GM19463 (cell line): ENCODE results near the gene TOP2A.
"Not testable (repeated sequence)": the region's sequence is repeated elsewhere in the genome, so short reads cannot be mapped to it uniquely, and the experiment has no call there.

Experiments
- ATAC-seq: cut with Tn5 transposase; IDR thresholded peaks from one replicate; pipeline ENCODE4 v1.9.1; 2021; ENCODE audit warnings: mild to moderate bottlenecking, moderate library complexity; ENCODE audit not compliant: unreplicated experiment

TOP2A gene

GRCh38 chr17:40432864-40433528, 15.3 kb upstream of the TOP2A start:
- ATAC-seq, result no peak

- ATAC-seq, result no peak
These were observed 13.5 kb upstream of the TOP2A start for GRCh38 chr17:40431231-40431602.

- ATAC-seq, result no peak
These were observed 12.9 kb upstream of the TOP2A start for GRCh38 chr17:40430272-40431230.

- no peak for ATAC-seq
These were observed 9.4 kb upstream of the TOP2A start for GRCh38 chr17:40427002-40427491.

GRCh38 chr17:40425741-40426140, 8.0 kb upstream of the TOP2A start:
- ATAC-seq, result no peak

- ATAC-seq, result no peak
These were observed 5.4 kb upstream of the TOP2A start for GRCh38 chr17:40422990-40423633.

DNA sequence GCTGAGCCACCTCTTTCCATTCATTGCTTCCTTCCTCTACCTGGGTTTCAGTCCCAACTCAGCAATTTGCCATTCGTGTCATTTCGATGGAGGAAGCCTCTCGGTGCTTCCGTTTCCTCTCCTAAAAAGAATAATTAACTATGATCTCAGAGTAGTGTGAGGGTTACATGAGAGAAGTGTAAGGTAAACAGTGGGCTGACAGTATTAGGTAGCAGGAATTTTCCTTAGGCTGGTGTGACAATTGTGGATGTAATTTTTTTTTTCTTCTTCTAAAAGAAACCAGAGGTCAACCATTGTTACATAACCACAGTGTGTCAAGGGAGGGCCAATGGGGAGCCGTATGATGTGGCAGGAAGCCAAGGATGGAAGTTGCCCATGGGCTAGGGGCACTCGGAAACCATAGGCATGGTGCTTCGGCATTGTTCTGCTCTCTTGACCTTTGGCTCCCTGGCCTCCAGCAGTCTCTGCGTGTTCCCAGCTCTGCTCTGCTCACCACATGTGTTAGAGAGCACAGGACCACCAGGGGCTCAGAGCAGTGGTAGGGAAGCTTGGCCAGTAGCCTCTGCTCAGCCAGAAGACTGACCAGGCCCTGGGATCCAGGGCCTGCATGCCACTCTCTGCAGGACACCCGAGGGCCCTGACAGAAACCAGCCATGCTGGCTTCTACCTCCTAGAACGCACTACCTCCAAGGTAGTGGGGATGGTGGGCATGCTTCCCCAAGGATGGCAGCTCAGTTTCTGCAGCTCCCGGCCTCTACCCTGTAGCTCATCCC, 2.0 kb upstream of the TOP2A start:
- ATAC-seq, result no peak

DNA sequence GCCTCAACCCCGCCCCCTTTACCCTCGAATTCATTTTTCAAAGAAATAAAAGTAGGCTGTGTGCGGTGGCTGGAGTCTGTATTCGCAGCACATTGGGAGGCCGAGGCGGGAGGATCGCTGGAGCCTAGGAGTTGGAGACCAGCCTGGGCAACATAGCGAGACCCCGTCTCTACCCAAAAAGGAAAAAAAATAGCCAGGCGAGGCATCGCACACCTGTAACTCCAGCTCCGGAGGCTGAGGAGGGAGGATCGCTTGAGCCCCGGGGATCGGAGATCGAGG, 671 bp upstream of the TOP2A start:
- no peak for ATAC-seq

DNA sequence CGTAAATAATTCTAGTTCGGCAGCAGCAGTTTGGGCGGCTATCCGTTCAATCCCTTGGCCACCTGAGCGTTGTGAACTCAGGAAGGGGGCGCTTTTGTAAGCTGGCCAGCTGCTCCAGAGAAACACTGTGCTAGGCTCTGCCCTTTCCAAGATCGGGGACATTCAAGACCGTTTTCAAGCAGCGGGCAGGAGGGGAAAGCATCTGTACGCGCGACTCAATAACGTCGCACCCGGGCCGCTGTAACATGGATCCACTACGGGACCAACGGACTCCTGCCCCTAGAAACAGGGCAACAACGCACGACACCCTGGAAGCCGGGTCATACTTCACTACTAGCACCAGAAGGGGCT, 463 bp downstream of the TOP2A start:
- no peak for ATAC-seq

GRCh38 chr17:40416671-40417070, 1.0 kb downstream of the TOP2A start:
- no peak for ATAC-seq

DNA sequence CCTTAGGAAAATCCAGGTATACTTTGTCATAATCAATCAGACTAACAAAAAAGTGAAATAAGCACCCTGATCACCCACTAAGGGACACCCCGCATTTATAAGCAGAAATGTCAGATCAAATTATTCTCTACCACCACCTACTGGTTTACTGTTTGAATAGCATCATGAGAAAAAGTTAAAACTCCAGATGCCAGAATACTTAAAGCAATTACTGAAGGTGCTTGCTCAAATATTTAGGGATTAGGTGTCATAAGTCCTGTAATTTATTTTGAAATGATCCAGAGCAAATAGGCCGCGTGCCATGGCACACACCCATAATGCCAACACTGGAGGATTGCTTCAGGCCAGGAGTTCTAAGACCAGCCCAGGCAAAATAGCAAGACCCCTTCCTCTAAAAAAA, 2.3 kb downstream of the TOP2A start:
- no peak for ATAC-seq

DNA sequence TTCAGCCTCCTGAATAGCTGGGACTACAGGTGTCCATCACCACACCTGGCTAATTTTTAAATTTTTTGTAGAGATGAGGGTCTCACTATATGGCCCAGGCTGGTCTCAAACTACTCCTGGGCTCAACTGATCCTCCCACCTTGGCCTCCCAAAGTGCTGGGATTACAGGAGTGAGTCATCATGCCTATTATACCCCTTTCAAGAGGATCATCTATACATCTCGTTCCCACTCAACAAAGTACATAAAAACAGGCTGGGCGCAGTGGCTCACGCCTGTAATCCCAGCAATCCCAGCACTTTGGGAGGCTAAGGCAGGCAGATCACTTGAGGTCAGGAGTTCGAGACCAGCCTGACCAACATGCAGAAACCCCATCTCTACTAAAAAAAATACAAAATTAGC, 3.4 kb downstream of the TOP2A start:
- ATAC-seq, result not testable (repeated sequence)

GRCh38 chr17:40412880-40413279, 4.8 kb downstream of the TOP2A start:
- no peak for ATAC-seq

DNA sequence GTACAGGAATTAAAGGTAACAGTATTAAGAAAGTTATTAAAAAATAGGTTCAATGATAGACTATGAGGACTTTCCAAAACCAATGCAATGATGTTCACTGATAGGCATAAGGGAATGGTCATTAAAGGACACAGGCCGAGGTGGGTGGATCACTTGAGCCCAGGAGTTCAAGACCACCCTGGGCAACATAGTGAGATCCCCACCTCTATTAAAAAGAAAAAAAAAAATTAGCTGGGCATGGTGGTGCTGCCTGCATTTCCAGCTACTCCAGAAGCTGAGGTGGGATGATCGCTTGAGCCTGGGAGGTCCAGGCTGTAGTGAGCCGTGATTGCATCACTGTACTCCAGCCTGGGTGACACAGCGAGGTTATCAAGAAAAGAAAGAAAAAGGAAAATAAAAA, 5.9 kb downstream of the TOP2A start:
- ATAC-seq, result no peak

DNA sequence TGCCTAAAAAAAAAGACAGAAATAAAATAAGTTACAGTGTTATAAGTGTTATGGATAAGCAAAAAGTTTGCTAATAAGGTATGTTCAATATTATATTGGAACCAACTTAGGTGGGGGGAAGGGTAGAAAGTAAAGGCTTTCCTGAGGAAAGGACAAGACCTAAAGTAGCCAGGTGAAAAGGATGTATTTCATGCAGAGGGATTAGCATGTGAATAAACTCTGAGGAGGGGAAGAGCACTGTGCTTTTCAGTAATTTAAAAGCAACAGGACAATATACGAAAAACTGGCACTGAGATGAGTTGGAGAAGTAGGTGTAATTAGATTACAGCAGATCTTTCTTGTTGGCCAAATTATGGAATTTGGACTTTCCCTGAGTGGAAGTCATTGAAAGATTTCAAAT, 7.6 kb downstream of the TOP2A start:
- no peak for ATAC-seq

DNA sequence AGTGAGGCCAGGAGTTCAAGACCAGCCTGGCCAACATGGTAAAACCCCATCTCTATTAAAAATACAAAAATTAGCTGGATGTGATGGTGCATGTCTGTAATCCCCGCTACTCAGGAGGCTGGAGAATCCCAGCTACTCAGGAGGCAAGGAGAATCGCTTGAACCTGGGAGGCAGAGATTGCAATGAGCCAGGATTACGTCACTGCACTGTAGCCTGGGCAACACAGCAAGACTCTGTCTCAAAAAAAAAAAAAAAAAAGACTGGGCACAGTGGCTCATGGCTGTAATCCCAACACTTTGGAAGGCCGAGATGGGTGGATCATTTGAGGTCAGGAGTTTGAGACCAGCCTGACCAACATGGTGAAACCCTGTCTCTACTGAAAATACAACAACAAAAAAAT, 8.2 kb downstream of the TOP2A start:
- not testable (repeated sequence) for ATAC-seq

DNA sequence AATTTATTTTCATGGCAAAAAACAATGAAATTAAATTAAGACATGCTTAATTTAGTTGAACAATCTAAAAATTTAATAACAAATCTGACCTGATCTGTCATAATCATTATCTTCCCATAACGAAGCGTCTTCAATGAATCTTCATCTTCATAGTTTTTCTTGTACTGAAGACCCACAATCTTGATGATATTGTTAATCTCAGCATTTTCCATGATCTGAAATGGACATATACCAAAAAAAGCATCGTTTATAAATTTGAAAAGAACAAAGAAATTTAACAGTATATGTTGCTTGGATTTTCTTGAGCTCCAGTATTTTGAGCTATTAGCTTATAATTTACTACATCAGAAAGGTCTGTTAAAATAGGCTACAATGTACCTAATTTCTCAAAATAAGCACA, 10.2 kb downstream of the TOP2A start:
- ATAC-seq, result no peak

DNA sequence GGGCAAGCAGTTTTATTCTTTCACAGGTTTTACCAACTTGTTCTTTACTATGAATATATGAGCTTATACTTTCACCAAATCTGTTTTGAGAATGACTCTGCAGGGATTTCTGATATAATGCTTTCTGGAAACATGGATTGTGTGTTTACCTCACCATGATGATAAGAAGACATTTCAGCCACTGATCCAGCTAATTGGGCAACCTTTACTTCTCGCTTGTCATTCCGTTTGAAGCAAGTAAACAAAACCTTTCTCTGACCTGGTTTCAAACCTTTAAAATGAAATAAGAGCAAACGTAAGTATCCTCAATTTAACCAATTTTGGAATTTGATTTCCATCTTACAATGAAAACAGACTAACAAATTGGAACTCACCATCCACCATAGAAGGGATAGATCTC, 13.7 kb downstream of the TOP2A start:
- no peak for ATAC-seq

- ATAC-seq, result no peak
These were observed 15.0 kb downstream of the TOP2A start for GRCh38 chr17:40402668-40403067.

DNA sequence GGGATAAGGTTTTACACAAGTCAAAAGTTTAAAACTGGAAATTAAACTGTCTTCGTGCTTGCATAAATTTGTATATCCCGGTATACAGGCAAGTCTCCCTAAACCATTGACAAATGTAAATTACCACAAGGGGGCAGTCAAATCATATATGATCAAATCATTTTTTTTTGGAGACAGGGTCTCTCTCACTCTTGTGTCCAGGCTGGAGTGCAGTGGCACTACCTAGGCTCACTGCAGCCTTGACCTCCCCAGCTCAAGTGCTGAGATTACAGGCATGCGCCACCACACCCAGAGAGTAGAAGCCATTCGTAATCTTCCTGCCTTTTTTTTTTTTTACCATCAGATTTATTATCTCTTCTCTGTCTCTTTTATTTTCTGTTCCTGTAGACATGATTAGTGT, 18.5 kb downstream of the TOP2A start:
- no peak for ATAC-seq

DNA sequence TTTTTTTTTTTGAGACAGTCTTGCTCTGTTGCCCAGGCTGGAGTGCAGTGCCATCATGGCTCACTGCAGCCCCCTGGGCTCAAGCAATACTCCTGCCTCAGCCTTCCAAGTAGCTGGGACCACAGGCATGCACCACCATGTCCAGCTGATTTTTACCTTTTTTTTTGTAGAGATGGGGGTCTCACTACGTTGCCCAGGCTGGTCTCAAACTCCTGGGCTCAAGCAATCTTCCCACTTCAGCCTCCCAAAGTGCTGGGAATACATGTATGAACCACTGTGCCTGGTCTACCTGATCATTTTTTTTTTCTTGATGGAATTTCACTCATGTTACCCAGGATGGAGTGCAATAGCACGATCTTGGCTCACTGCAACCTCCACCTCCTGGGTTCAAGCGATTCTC, 31.1 kb downstream of the TOP2A start:
- ATAC-seq, result not testable (repeated sequence)
